ENCODE measurements around the gene L2HGDH. TPM values are rescaled to one million over a fixed set of nuclear protein-coding genes. Genes with fewer than 3 reads are reported as not detected.

The L2HGDH gene
- total RNA-seq, 1 experiment from 2014 or later: 16.9 TPM

GRCh38 chr14:50213795-50214194, 98.2 kb downstream of the L2HGDH start:
- Histone ChIP-seq H3K36me3 (ENCODE audit: control insufficient read depth in 1 of 2, insufficient read depth in 2 of 2, low read length in 2 of 2) (no peaks in the 10 kb centered on the region), H3K27me3 (ENCODE audit: insufficient read depth, low read length) (no peaks in the 10 kb centered on the region), H2AFZ (ENCODE audit: low read depth, low read length, poor library complexity, severe bottlenecking) (no peak overlapping the region), H3K9me2 (ENCODE audit: insufficient read depth) (no peaks in the 10 kb centered on the region), H3K9me3 (ENCODE audit: control insufficient read depth in 1 of 2, insufficient read depth in 1 of 2, low read depth in 1 of 2, low read length in 2 of 2) (no peaks in the 10 kb centered on the region), H3K27ac (ENCODE audit: low read depth, low read length) (no peak overlapping the region), H3K4me2 (ENCODE audit: low read length) (no peak overlapping the region), H3K79me2 (ENCODE audit: insufficient read depth, low read length) (0 out of 2 replicates have a peak, but pooled peaks cover 2% of the 10 kb centered on the region), H4K20me1 (ENCODE audit: insufficient read depth) (no peaks in the 10 kb centered on the region), H3K9ac (ENCODE audit: low read length) (no peak overlapping the region), H3K4me3 (replicated peaks in 1 of 2; ENCODE audit: low read depth in 1 of 2, low read length in 2 of 2) (no peak overlapping the region), H3K4me1 (ENCODE audit: control insufficient read depth in 1 of 2, insufficient read depth in 2 of 2, low read length in 2 of 2) (peaks cover 0 to 5% of the 10 kb centered on the region in 2 experiments; a peak in 1 of 4 replicates)
- TF ChIP-seq YY1 (IDR thresholded peaks at IDR 0.05; ENCODE audit: extremely low read depth, insufficient replicate concordance, low read depth, low read length): no peak
- no peak for TF ChIP-seq EZH2phosphoT487 (IDR thresholded peaks at IDR 0.05; ENCODE audit: borderline replicate concordance)
- no peak for TF ChIP-seq MAX (IDR thresholded peaks at IDR 0.05)
- TF ChIP-seq REST (IDR thresholded peaks at IDR 0.05; ENCODE audit: low read depth): no peak
- no peak for TF ChIP-seq FOSL1 (IDR thresholded peaks at IDR 0.05; ENCODE audit: low read depth)
- TF ChIP-seq RAD21 (IDR thresholded peaks at IDR 0.05; ENCODE audit: low read depth): no peak
- TF ChIP-seq CTCF (IDR thresholded peaks at IDR 0.05 in 2 of 3, conservative IDR thresholded peaks at IDR 0.05 in 1 of 3; ENCODE audit: borderline replicate concordance in 1 of 3, insufficient read depth in 1 of 3, low read depth in 2 of 3, low read length in 2 of 3): no peak
- TF ChIP-seq SRF (IDR thresholded peaks at IDR 0.05; ENCODE audit: low read depth): no peak
- TF ChIP-seq ZNF274 (IDR thresholded peaks at IDR 0.05; ENCODE audit: low read depth, low read length): no peak
- no peak for TF ChIP-seq EZH2 (IDR thresholded peaks at IDR 0.05)
- TF ChIP-seq ATF3 (IDR thresholded peaks at IDR 0.05): no peak
- TF ChIP-seq SP1 (IDR thresholded peaks at IDR 0.05; ENCODE audit: low read depth): no peak
- TF ChIP-seq ZBTB33 (IDR thresholded peaks at IDR 0.05; ENCODE audit: extremely low read depth, insufficient replicate concordance, low read length): no peak
- no peak for TF ChIP-seq EGR1 (IDR thresholded peaks at IDR 0.05; ENCODE audit: low read depth)
- no peak for TF ChIP-seq TCF7L2 (IDR thresholded peaks at IDR 0.05; ENCODE audit: borderline replicate concordance, extremely low read depth, insufficient read depth, insufficient read length)
- TF ChIP-seq ELF1 (IDR thresholded peaks at IDR 0.05; ENCODE audit: borderline replicate concordance, low read depth): no peak
- BruUV-seq (replicated peaks): no TSS peak
- DNase-seq (ENCODE audit: low read depth, low spot score) (no peak), ATAC-seq (no peak)
- CTCF ChIA-PET: no interaction called here
- RAD21 ChIA-PET (ENCODE audit: low non-redundant PET in 1 of 2, low total read pairs in 2 of 2, uncharacterized antibody in 2 of 2, unreplicated experiment in 2 of 2): no interaction called here
- POLR2A ChIA-PET: no interaction called here
- intact Hi-C loops (cut with micrococcal nuclease): no loop called here

Measured in HCT116 (cell line).